A204.1 (cell line): ENCODE results near the gene UNC93A.
"Not testable (repeated sequence)": the region's sequence is repeated elsewhere in the genome, so short reads cannot be mapped to it uniquely, and the experiment has no call there.

Experiments used
- FAIRE-seq: peaks from 2 replicates; lab custom pipeline; 2012; peaks lifted over from hg19 to GRCh38; lab: Jason Lieb, UNC

Gene UNC93A

GRCh38 chr6:167294651-167295494 lies 3.8 kb downstream of the UNC93A start:
- no peak for FAIRE-seq

- no peak for FAIRE-seq
Measured at GRCh38 chr6:167295495-167296292, 4.6 kb downstream of the UNC93A start.

DNA sequence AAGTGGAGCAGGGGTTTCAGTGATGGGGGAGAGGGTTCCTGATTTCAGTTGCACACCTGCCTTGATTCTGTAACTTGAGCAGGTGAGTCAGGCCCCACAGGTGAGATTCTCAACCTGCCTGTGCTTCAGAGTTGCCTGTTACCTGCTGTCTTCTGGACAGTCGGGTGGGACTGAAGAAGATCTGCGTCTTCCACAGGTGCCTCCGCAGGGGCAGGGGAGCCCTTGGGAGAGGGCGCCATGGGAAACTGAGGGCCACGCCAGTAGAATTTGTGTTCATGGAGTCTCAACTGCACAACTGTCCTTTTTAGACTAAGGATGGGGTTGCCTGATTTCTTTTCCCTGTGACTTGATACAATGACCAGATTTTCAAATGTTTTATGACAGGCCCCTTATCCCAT lies 5.2 kb downstream of the UNC93A start:
- FAIRE-seq = no peak

GRCh38 chr6:167296902-167297301 lies 5.8 kb downstream of the UNC93A start:
- FAIRE-seq = no peak

GRCh38 chr6:167298127-167298526 lies 7.0 kb downstream of the UNC93A start:
- no peak for FAIRE-seq

- no peak for FAIRE-seq
Measured at GRCh38 chr6:167299641-167300308, 8.7 kb downstream of the UNC93A start.

GRCh38 chr6:167300902-167301777 lies 10.0 kb downstream of the UNC93A start:
- FAIRE-seq = no peak

GRCh38 chr6:167302074-167302473 lies 11.0 kb downstream of the UNC93A start:
- FAIRE-seq = no peak

DNA sequence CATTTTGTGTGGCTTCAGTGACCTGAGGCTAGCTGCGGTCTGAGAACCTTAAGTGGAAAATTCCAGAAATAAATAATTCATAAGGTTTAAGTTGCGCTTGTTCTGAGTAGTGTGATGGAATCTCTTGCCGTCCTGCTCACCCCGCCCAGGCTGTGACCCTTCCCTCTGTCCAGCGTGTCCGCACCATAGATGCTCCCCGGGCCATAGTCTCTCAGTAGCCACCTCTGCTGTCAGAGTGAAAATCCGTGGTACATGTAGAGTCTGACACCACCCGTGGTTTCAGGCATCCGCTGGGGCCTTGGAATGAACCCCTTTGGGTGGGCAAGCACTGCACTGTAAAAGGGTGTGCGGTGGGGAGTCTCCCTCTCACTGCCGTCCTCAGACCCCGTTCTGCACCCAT lies 11.7 kb downstream of the UNC93A start:
- no peak for FAIRE-seq

DNA sequence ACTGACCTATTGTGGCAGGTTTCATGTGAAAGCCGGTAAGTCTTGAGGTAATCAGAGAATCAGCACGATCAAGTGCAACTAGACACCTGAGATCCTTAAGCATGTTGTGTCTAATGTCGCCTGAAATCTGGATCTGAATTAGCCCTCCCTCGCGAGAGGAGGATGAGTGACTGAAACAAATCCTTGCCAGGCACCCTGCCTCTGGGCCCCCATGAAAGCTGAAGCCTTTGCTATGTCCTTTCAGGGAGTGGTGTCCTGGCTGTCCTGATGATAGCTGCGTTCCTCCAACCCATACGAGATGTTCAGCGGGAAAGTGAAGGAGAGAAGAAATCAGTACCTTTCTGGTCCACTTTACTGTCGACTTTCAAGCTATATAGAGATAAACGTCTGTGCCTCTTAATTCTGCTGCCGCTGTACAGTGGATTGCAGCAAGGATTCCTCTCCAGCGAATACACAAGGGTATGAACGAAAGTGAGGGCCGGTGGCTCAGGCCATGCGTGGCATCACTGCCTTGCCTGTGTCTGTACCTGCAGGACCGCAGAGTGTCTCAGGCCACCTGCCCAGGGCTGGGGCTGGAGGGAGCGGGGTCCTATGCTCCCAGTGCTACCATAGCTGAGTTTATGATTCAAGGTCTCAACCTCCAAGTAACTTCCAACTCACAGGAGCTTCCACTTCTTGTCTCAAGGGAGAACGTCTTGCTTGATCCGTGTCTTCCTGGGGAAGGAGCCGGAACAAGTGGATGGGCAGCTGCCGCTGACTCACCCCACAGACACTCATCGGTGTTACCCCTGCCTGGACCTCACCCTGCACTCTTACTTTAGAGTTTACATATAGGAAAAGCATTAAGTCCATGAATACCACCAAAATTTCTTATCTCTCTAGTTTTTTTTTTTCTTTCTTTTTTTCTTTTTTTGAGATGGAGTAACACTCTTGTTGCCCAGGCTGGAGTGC lies 12.8 kb downstream of the UNC93A start:
- no peak for FAIRE-seq

GRCh38 chr6:167304912-167305311 lies 13.8 kb downstream of the UNC93A start:
- FAIRE-seq = no peak

- no peak for FAIRE-seq
Measured at GRCh38 chr6:167305796-167306195, 14.7 kb downstream of the UNC93A start.

- no peak for FAIRE-seq
Measured at GRCh38 chr6:167306401-167306998, 15.4 kb downstream of the UNC93A start.

DNA sequence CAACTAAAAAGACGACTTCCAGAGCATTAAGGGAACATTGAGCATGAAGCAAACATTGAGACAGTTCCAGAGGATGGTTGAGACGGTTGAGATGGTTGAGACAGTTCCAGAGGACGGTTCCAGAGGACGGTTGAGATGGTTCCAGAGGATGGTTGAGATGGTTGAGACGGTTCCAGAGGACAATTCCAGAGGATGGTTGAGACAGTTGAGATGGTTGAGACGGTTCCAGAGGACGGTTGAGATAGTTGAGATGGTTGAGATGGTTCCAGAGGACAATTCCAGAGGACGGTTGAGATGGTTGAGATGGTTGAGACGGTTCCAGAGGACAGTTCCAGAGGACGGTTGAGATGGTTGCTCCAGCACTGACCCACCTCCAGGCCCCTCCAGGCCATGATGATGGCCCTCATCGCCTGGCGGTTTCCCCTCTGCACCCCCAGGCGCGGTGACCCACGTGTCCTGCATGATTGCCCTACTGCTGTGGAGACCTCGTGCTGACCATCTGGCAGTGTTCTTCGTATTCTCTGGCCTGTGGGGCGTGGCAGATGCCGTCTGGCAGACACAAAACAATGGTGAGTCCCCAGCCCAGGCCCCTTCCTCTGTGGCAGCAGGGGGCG lies 16.3 kb downstream of the UNC93A start:
- FAIRE-seq = no peak

DNA sequence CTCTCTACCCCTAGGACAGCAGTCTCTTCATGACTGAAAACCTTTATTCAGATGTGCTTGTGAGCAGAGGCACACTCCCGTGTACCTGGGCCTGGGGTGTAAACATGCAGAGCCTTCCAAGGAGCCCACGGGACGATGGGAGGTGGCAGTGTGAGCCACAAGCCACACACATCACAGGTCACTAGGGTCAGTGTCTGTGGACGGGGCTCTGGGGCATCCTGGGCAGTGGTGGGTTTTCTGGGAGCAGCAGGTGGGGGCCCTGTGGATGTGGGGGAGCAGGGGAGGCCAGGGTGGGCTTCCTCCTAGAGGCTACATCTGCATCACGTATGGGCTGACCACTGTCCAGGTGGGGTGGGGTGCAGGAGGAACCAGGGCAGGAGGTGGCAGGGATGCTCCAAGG lies 17.1 kb downstream of the UNC93A start:
- FAIRE-seq = no peak

DNA sequence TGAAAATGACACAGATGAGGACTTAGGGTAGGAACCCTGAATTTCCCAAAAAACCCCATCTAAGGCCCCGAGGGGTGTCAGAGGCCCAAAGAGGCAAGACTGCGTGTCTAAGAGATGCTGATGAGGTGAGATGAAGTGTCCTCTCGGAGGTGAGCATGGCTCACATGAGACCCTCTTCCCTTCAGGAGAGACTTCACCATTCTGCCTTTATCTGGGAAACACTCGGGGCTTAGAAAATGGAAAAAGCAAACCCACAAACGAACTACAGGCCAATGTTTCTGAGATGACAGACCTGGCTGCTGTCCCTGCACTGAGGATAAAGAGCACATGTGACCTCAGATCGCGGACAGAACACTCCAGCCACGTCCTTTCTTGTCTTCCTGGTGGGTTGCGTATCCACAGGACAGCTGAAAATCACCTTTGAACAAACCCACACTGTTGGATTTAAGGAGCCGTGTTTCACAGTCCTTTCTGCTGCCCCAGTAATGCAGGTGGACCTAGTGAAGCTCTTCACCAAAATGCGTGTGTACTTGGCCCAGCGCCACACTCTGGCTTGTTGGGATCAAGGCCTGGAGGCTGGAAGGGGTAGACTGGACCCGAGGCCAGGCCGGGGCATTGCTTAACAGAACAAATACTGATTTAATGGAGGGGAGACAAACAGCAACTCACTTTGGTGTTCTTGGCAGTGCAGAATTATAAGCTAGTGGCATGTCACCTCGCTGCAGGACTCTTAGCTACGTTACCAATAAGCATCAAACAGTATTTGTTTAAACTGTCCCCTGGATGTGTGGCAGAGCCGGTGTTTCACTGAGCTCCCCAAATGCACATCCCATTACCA lies 18.5 kb downstream of the UNC93A start:
- not testable (repeated sequence) for FAIRE-seq

DNA sequence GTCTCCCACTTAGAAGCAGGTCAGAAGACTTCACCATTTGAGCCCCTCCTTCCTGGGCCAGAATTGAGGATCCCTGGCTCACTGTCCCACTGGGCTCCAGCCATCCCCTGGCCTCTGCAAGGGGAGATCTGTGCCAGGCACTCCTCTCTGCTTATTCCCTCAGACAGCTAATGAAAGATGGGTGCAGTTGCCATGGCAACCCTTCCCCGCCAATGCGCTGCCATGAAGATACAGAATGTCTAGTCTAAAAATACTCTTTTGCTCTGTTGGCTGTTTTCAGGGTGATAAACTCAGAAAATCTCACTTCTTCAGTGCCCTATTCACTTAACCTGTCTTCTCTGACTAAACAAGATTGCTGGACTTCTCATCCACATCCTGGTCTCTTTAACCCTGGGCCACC lies 20.2 kb downstream of the UNC93A start:
- FAIRE-seq = no peak

GRCh38 chr6:167311691-167312090 lies 20.6 kb downstream of the UNC93A start:
- not testable (repeated sequence) for FAIRE-seq
